ENCODE results near the gene ZNF891. TPM values are rescaled to one million over a fixed set of nuclear protein-coding genes. Genes with fewer than 3 reads are reported as not detected.

ZNF891 gene
- total and polyA plus RNA-seq, 2 of the 8 experiments (the other 6 are each of a cell fraction or from before 2014, with no cell fraction given): 1.3 to 3.1 TPM

DNA sequence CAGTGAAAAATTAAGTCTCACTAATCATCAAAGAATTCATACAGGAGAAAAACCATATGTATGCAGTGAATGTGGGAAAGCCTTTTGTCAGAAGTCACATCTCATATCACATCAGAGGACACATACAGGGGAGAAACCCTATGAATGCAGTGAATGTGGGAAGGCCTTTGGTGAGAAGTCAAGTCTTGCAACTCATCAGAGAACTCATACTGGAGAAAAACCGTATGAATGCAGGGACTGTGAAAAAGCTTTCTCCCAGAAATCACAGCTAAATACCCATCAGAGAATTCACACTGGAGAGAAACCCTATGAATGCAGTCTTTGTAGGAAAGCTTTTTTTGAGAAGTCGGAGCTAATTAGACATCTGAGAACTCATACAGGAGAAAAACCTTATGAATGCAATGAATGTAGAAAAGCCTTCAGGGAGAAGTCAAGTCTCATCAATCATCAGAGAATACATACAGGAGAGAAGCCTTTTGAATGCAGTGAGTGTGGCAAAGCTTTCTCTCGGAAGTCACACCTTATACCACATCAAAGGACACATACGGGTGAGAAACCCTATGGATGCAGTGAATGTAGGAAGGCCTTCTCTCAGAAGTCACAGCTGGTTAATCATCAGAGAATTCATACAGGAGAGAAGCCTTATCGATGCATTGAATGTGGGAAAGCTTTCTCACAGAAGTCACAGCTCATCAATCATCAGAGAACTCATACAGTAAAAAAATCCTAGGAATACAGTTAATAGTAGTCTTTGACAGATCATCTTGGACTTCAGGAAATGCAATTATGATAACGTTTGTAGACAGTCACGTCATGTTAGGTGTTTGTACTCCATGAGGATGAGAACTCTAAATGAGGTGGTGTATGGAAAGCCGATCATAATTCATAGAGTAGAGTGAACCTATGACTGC, 71.6 kb downstream of the ZNF891 start:
- Histone ChIP-seq H3K14ac (ENCODE audit: insufficient read length) (no peak overlapping the region), H4K5ac (ENCODE audit: insufficient read length, low read depth, low read length) (no peak overlapping the region), H3K4me2 (ENCODE audit: insufficient read depth in 1 of 2, low read depth in 2 of 2, low read length in 2 of 2) (no peak overlapping the region), H3K9ac (replicated peaks in 1 of 4; ENCODE audit: extremely low read depth in 1 of 4, low read depth in 3 of 4, low read length in 3 of 4) (no peak overlapping the region), H4K20me1 (replicated peaks in 1 of 2; ENCODE audit: control insufficient read depth in 1 of 2, insufficient read depth in 2 of 2, low read length in 2 of 2) (no peaks in the 10 kb centered on the region), H3K56ac (replicated peaks; ENCODE audit: insufficient read length, low read depth, low read length) (no peak overlapping the region), H2BK20ac (ENCODE audit: low read length) (no peak overlapping the region), H4K91ac (replicated peaks; ENCODE audit: insufficient read length, low read length) (no peak overlapping the region), H3K27me3 (replicated peaks in 1 of 4; ENCODE audit: control insufficient read depth in 3 of 4, extremely low read depth in 1 of 4, insufficient read depth in 3 of 4, low read length in 3 of 4) (no peaks in the 10 kb centered on the region), H3K4ac (replicated peaks; ENCODE audit: insufficient read length, low read depth, low read length) (no peak overlapping the region), H3K9me3 (ENCODE audit: insufficient read depth in 2 of 2, low read depth in 1 of 2, low read length in 1 of 2) (peaks cover 85% of the 10 kb centered on the region in 2 experiments), H2BK5ac (ENCODE audit: low read depth, low read length) (no peak overlapping the region), H3K4me3 (ENCODE audit: extremely low read depth in 1 of 4, insufficient read depth in 2 of 4, low read depth in 3 of 4, low read length in 4 of 4) (peak overlapping the region in 1 of 4 experiments; percentile 42; a peak in 1 of 8 replicates), H3K23me2 (ENCODE audit: low read depth, low read length) (no peaks in the 10 kb centered on the region), H4K8ac (ENCODE audit: extremely low read depth, insufficient read depth, low read length) (no peak overlapping the region), H3K79me1 (ENCODE audit: low read depth, low read length) (no peaks in the 10 kb centered on the region), H3K18ac (ENCODE audit: extremely low read depth, low read length) (no peak overlapping the region), H2BK15ac (ENCODE audit: low read length) (no peak overlapping the region), H3K36me3 (ENCODE audit: control insufficient read depth in 2 of 4, insufficient read depth in 4 of 4, low read length in 3 of 4) (peaks cover 11 to 65% (median 40%) of the 10 kb centered on the region in 4 experiments), H2BK12ac (ENCODE audit: low read depth, low read length) (no peak overlapping the region), H3K4me1 (replicated peaks in 1 of 4; ENCODE audit: control insufficient read depth in 3 of 4, insufficient read depth in 4 of 4, low read length in 3 of 4) (no peaks in the 10 kb centered on the region), H2BK120ac (replicated peaks; ENCODE audit: low read depth, low read length) (no peak overlapping the region), H2AFZ (ENCODE audit: low read length) (no peak overlapping the region), H2AK5ac (ENCODE audit: low read depth, low read length) (no peak overlapping the region), H3K27ac (ENCODE audit: low read depth, low read length) (no peak overlapping the region), H3K23ac (ENCODE audit: insufficient read length) (no peak overlapping the region), H3K79me2 (ENCODE audit: control insufficient read depth in 1 of 2, insufficient read depth in 2 of 2, low read length in 2 of 2) (no peaks in the 10 kb centered on the region)
- TF ChIP-seq CBX5 (IDR thresholded peaks at IDR 0.05; ENCODE audit: low read depth, low read length) (peak; percentile 96), SAP30 (IDR thresholded peaks at IDR 0.05; ENCODE audit: insufficient read depth, insufficient replicate concordance, low read length) (no peak), POLR2A (IDR thresholded peaks at IDR 0.05; ENCODE audit: control extremely low read depth in 1 of 2, low read depth in 2 of 2, low read length in 2 of 2) (peak in 1 of 2 experiments; percentile 6; a peak in 1 of 3 replicates), ZNF274 (IDR thresholded peaks at IDR 0.05; ENCODE audit: borderline replicate concordance, extremely low read depth, low read length) (peak; percentile 99)
- ChIA-PET POLR2A (ENCODE audit: partially characterized antibody) (interaction anchor here (0.7 to 3.6 kb wide), 12 partner anchors 11 to 144 kb away, joined by 3 to 26 read pairs (median 6); partner anchors contain the start of genes ZNF10, ZNF26, ZNF268 and ZNF84), CTCF (ENCODE audit: partially characterized antibody) (interaction anchor here (0.6 kb wide), 2 partner anchors 15 to 112 kb away, joined by 3 read pairs; no protein-coding TSS in a partner anchor)
- DNase-seq (ENCODE audit: low read depth in 1 of 2, low spot score in 2 of 2) (no peak), FAIRE-seq (no peak)
- WGBS, 2 experiments (ENCODE audit: extremely low coverage in 1 of 2, insufficient coverage in 1 of 2, insufficient read length in 1 of 2, insufficient replicate concordance in 2 of 2, low coverage in 1 of 2, low lambda C conversion rate in 2 of 2, missing lambda C conversion rate in 1 of 2): 87% methylated on average over 8 of the region's 8 CpGs; no CpG with 5 or more reads in 1 of the 2 experiments
